ENCODE measurements around the gene NDOR1.

DNA sequence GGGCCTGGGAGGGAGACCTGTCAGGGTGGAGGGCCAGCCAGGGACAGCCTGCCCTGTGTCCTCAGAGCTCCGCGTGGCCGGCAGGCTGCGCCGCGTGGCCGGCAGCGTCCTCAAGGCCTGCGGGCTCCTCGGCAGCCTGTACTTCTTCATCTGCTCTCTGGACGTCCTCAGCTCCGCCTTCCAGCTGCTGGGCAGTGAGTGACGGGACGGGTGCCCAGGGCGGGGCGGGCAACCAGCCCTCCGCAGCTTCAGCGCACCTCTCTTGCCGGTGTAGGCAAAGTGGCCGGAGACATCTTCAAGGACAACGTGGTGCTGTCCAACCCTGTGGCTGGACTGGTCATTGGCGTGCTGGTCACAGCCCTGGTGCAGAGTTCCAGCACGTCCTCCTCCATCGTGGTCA, 27.0 kb downstream of the NDOR1 start:
- TF ChIP-seq, protein P1, sequence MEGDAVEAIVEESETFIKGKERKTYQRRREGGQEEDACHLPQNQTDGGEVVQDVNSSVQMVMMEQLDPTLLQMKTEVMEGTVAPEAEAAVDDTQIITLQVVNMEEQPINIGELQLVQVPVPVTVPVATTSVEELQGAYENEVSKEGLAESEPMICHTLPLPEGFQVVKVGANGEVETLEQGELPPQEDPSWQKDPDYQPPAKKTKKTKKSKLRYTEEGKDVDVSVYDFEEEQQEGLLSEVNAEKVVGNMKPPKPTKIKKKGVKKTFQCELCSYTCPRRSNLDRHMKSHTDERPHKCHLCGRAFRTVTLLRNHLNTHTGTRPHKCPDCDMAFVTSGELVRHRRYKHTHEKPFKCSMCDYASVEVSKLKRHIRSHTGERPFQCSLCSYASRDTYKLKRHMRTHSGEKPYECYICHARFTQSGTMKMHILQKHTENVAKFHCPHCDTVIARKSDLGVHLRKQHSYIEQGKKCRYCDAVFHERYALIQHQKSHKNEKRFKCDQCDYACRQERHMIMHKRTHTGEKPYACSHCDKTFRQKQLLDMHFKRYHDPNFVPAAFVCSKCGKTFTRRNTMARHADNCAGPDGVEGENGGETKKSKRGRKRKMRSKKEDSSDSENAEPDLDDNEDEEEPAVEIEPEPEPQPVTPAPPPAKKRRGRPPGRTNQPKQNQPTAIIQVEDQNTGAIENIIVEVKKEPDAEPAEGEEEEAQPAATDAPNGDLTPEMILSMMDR (IDR thresholded peaks at IDR 0.05) = no peak
- TF ChIP-seq POLR2A (IDR thresholded peaks at IDR 0.05) = no peak
